ENCODE data around the gene ATP6V0E2.
"Not testable (repeated sequence)": the region's sequence is repeated elsewhere in the genome, so short reads cannot be mapped to it uniquely, and the experiment has no call there.

ATP6V0E2 gene

GRCh38 chr7:149879766-149880637 is 6.2 kb downstream of the ATP6V0E2 start:
- DNase-seq (ENCODE audit: low spot score), result no peak

GRCh38 chr7:149880638-149881311 is 7.0 kb downstream of the ATP6V0E2 start:
- DNase-seq (ENCODE audit: low spot score), result no peak

GRCh38 chr7:149881328-149882247 is 7.8 kb downstream of the ATP6V0E2 start:
- DNase-seq (ENCODE audit: low spot score), result no peak

DNA sequence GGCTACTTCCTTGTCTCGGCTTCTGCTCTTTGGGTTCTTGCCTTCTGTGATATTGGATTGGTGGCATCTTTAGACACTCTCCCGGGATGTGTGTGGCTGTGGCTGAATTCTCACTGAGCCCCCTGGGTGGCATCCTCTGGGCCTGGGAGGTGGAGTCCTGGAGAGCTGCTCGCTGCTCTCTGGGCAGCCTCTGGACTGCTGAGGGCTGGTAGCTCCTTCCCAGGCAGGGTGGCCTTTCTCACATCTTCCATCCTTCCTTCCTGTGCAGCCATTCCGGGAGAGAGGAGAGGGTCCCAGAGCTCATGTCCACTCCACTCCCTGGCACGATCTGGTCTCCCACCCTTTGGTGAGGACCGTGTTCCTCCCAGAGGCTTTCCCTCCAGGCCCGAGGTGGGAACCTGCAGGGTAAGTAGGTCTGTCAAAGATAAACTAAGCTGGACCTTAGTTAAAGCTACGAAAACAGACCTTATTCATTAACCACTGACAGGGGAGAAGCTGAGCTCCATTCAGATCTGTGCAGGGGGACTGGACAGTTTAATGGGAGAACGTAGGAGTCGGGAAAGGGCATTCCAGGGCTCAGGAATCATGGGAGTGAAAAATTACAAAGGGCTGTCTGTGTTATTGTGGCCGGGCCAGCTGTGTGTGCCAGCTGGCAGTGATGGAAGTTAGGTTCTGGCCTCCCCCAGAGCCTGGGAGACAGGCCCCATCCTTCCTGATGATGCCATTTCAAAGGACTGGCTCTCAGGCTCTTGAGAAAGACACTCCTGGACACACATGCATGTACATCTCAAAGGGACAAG is 8.7 kb downstream of the ATP6V0E2 start:
- DNase-seq (ENCODE audit: low spot score), result no peak

DNA sequence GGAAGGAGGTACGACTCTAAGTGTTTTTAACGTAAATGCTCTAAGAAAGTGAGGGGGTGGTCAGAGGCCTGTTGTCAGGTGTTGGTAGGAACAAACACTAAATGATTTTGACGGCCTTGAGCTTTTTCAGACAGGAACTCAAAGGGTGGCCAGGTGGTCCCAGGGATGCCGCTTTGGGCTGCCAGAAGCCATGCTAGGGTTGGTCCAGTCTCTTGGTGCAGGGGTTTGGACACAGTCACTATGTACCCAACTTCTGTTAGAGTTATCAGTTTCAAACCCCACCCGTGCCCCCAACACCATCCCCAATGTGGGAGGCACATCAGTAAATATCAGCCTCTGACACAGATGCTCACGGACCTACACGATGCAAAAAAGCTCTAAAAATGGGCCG is 9.3 kb downstream of the ATP6V0E2 start:
- DNase-seq (ENCODE audit: low spot score), result no peak

DNA sequence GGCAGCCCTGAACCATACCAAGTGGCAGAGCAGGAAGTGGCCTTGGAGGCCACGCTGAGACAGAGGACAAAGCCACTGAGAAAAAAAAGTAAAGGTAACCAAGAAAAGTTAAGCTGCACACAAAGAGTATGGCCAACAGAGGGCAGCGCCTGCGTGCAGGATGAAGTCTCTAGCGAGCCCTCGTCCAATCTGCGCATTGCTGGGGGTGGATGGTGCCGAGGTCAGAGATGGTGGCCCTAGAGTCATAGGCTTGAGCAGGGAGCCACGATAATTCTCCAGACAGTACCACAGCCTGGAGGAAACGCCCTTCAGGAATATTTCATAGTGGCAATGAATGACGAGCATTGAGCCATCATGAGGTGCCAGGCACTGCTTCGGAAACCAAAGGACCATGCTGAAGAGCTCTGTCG is 9.7 kb downstream of the ATP6V0E2 start:
- DNase-seq (ENCODE audit: low spot score), result peak; percentile 76

DNA sequence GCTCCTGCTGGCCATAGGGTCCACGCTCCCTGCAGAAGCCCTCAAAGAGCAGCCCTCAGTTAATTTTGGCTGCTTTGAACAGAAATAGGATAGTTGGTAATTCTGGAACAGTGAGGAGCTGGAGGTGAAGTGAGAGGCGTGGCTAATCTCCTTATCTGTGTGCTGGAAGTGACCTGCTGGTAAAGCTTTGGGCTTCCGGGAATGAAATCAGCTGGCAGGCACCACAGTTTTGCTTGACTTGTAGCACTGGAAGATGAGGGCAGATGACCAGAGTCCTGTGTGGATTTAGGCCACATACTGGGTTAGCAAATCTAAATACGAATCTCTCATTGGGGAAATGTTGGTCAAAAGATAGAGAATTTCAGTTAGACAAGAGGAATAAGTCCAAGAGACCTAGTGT is 10.2 kb downstream of the ATP6V0E2 start:
- DNase-seq (ENCODE audit: low spot score), result peak; percentile 2

GRCh38 chr7:149884541-149884940 is 10.8 kb downstream of the ATP6V0E2 start:
- DNase-seq (ENCODE audit: low spot score), result no peak

DNA sequence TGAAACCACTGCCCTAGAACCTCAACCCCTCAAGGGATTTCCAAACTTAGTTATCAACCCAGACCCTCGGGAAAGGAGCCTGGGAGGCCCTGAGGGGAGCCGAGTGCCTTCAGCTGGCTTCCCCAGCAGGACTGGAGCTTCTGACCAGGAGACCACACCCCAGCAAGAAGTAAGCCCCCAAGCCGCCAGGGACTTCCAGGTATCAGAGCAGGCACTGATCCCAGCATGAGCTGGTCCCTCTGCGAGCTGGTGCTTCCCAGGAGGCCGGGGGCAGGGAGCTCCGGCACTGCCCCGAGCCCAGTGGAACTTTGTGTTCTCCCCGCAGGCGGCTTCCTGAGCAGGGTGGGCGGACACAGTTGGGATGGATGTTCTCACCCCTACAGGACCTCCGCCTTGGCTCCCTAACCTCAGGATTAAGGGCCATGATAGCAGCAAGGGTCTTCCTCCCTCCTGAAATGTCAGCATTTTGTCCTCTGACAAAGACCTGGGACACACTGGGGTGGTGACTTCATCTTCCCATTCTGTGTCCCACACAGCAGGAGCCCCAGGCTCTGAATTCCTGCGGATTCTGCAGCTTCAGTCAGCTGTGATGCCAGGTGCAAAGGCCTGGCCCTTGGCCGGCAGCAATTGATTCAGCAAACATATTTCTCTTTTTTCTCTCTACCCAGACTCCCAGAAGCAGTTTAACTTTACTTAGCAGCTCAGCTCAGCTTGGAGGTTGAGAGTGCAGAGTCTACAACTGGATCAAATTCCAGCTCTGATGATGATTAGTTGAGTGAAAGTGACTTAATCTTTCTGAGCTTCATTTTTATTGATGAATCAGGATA is 11.6 kb downstream of the ATP6V0E2 start:
- no peak for DNase-seq (ENCODE audit: low spot score)

- DNase-seq (ENCODE audit: low spot score), result no peak
These were observed 12.2 kb downstream of the ATP6V0E2 start for GRCh38 chr7:149886018-149886415.

GRCh38 chr7:149887311-149887710 is 13.5 kb downstream of the ATP6V0E2 start:
- DNase-seq (ENCODE audit: low spot score), result no peak

GRCh38 chr7:149890715-149891114 is 16.9 kb downstream of the ATP6V0E2 start:
- DNase-seq (ENCODE audit: low spot score), result not testable (repeated sequence)

GRCh38 chr7:149894957-149895356 is 21.2 kb downstream of the ATP6V0E2 start:
- DNase-seq (ENCODE audit: low spot score), result not testable (repeated sequence)

DNA sequence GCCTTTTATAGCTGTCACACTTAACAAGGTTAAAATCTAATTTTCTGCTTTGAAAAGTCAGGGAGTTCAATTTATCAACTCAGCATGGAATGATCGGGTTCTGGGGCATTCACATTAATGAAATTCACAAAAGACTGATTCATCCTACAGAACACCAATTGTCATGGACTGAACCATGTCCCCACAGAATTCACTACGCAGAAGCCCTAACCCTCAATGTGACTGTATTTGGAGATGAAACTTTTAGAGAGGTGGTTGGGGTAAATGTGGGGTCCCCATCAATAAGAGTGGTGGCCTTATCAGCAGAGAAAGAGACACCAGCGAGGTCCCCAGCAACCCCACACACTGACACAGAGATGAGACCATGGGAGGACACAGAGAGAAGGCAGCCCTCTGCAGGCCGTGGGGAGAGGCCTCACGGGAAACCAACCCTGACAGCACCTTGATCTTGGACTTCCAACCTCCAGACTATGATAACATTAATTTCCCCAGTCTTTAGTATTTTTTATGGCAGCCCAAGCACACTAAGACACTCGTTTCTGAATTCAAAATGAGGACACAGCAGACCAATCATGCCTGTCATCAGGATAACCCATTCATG is 34.1 kb downstream of the ATP6V0E2 start:
- not testable (repeated sequence) for DNase-seq (ENCODE audit: low spot score)

DNA sequence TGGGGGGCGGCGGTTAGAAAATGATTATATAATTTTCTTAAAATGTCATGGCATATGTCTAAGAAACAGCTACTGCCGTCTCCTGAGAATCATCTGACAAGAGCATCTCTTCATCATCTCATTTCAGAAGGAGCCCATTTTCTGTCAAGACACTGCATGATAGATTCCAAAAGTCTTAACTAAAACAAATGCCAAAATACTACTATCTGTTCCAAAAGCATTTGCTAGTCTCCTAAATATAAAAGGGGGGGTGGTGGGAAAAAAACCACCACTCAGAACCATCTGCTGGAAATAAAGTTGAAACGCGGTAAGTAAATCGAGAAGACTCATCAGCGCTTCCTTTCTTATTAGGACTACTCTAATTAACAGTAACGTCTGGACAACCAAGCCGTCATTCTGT is 36.5 kb downstream of the ATP6V0E2 start:
- DNase-seq (ENCODE audit: low spot score), result not testable (repeated sequence)

DNA sequence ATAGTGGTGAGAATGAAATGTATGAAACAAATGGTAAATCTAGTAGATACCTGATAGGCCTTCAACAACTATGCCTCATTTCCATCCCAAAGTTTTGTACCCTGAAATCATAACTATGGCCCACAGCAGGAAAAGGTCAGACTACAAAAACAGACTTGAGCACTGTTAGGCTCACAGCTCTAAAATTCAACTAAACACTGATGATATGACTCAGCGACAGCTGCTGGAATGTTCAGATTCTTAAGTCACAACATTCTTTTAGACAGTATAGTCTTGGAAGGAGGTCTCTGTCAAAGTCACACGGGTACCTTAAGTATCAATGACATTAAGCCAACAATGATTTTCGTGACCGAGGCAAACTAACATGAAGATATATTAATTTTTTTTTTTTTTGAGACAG is 38.4 kb downstream of the ATP6V0E2 start:
- not testable (repeated sequence) for DNase-seq (ENCODE audit: low spot score)

GRCh38 chr7:149926414-149926813 is 52.6 kb downstream of the ATP6V0E2 start:
- DNase-seq (ENCODE audit: low spot score), result not testable (repeated sequence)
